NCI-H2107 (cell line): ENCODE results near the gene FILIP1.
"Not testable (repeated sequence)": the region's sequence is repeated elsewhere in the genome, so short reads cannot be mapped to it uniquely, and the experiment has no call there.

Source experiments
- DNase-seq: peaks from one replicate; lab custom pipeline; 2025; lab: John Stamatoyannopoulos, UW

The FILIP1 gene

DNA sequence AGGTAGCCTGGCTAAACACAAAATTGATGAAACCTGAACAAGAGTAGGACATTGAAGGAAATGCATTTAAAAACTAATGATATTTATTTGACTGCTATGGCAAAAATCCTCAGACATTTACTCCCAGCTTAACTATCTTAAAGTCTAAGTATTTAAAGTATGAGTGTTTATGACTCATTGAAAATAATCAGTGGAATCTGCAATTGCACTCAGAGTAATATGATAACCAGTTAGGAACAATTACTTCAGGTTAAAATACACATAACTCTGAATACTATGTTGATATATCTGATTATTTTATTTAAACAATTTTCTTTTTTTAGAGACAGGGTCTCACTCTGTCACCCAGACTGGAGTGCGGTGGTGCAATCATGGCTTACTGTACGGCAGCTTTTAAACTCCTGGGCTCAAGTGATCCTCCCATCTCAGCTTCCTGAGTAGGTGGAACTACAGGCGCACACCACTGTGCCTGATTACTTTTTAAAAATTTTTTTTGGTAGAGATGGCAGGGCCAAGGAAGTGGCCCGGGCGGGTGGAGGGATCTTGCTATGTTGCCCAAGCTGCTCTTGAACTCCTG, 43.9 kb downstream of the FILIP1 start:
- no peak for DNase-seq

DNA sequence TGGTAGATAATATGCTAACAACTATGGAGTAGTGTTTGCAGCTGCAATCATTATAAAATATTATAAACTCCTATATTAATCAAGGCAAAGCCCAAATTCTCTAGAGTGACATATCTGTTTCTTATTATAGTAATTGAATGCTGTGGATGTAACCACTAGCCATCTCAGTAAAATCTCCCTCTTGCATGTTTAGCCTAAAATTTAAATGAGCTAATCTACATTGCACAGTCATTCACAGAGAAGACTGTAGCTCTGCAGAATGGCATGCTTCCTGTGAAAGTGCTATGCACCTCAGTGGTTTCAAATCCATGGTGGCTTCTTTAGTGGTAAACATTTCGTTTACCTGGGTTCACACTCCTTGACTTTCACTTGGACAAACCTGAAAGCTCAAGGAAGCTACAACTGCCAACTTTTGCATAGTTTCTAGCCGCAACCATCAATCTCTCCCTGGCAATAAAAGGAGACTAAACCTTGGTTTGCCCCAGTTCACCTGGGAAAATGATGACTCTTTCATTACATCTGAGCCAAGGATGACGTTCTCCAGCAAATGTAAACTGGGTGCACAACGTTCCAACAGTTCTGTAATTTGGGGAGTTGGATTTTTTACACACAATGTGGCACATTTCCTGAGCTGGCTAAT, 47.2 kb downstream of the FILIP1 start:
- no peak for DNase-seq

DNA sequence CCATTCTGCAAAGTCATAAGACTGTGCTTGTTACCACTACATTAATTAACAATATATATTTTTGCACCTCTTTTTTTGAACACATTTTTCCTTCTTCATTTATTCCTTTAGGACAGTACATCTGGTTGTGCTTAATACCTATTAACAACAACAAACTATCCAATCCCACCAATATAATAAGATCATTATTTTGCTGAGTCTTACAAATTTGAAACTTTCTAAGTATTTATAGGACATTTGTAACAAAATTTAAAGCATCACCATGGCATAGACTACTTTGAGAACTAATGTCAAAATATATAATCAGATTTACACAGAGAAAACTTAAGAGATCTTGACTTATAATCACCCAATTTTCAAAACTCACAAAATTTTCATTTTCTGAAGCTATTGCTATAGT, 47.9 kb downstream of the FILIP1 start:
- DNase-seq = no peak

DNA sequence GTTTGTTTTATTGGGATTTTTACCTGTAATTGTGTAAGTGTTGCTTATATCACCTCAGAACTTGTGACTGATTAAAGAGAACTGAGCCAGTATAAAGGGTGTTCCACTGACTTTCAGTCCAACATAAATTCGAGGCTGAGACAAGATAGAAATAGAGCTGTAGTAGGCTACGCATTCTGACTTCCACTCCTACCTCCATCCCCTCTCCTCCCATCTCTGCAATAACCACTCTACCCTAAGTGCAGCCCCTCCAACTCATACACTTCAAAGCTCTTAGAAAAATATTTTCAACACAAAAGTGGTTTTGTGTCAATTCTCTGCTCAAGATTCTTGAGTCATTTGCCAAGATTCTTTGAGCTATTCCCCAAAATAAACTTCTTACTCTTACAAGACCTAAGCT, 48.7 kb downstream of the FILIP1 start:
- no peak for DNase-seq

DNA sequence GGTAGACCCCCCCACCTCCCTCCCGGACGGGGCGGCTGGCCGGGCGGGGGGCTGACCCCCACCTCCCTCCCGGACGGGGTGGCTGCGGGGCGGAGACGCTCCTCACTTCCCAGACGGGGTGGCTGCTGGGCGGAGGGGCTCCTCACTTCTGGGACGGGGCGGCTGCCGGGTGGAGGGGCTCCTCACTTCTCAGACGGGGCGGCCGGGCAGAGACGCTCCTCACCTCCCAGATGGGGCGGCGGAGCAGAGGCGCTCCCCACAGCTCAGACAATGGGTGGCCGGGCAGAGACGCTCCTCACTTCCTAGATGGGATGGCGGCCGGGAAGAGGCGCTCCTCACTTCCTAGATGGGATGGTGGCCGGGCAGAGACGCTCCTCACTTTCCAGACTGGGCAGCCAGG, 51.7 kb downstream of the FILIP1 start:
- not testable (repeated sequence) for DNase-seq

DNA sequence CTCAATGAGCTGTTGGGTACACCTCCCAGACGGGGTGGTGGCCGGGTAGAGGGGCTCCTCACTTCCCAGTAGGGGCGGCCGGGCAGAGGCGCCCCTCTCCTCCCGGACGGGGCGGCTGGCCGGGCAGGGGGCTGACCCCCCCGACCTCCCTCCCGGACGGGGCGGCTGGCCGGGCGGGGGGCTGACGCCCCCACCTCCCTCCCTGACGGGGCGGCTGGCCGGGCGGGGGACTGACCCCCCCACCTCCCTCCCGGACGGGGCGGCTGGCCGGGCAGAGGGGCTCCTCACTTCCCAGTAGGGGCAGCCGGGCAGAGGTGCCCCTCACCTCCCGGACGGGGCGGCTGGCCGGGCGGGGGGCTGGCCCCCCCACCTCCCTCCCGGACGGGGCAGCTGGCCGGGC, 52.1 kb downstream of the FILIP1 start:
- DNase-seq = not testable (repeated sequence)

DNA sequence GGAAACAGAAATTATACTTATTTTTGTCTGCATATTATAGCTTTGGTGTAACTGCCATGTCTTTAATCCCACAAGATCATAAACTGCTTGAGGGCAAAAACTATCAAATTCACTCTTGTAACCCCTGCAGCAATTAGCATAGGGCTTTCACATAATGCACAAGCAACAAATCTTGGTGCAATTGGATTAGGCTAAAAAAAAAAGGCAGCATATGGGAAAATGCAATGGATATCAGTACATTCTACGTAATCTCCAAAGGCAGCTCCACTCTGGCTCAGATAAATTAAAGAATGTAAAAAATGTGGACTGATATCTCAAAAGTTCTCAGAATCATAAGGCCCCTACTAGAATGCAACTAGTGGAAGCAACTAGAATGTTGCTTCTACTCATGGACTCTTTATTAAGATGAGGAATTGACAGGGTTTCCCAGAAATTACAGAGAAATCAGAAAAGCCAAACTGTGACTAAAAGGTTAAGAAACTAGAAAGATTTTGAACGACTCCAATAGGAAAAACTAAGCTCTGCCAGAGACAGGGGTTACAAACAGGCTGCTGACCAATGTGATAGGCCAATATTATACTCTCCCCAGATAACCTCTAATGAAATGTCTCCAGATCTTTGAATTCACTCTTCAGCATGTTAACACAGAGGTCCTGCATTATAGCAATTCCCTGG, 55.0 kb downstream of the FILIP1 start:
- DNase-seq = no peak

DNA sequence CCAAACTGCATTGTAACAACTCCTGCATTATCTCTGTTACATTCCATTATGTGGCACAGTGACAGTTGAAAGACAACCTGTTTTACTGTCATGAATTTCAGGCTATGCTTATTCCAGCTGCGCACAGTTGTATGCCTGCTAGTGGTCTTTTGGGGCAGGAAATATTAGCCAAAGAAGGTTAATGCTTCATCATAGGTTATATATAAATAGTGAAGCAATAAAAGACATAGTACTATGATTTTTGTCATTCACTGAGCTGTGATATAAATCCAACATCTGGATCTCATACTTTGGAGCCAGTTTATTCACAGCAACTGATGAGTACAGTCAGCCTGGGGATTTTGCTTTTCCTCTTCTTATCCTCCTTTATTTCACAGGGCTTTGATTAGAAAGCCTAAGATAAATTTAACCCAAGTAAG, 55.6 kb downstream of the FILIP1 start:
- no peak for DNase-seq

DNA sequence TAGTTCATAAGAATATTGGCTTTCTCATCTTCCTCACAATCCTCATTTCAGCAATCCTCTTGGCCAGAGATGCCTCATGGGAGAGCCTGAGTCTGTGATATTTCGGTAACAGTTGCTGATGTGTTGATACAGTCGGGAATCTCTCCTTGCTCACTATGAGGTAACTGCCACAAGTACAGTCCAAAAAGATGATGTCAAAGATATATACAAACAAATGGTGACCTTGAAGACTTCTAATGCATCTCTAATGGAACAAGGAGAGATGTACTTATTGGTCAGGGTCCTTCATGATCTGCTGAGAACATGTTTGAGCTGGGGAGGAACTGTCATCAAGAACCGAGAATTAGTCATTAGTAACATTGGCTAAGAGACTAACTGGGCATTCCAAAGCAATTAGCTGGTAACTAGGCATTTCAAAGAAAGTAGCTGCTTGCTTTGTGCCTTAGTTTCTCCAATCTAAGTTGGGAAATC, 56.1 kb downstream of the FILIP1 start:
- DNase-seq = no peak

DNA sequence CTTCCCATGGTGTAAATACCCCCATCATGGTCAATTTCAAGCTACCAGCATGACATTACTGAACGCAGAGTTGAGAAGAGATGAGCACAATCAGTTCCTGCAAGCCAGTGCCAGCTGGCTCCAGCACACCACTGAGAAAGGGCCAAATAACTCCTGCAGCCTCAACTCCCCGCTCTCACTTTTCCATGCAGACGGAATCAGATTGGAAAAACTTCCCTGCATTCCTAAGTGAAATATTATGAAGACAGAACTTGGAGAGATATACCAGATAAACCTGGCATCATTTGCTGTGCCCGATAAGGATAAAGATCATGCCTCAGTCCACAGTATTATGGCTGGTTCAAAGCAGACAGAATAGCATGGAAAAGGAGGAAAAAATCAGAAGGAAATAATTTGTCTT, 56.7 kb downstream of the FILIP1 start:
- DNase-seq = no peak

DNA sequence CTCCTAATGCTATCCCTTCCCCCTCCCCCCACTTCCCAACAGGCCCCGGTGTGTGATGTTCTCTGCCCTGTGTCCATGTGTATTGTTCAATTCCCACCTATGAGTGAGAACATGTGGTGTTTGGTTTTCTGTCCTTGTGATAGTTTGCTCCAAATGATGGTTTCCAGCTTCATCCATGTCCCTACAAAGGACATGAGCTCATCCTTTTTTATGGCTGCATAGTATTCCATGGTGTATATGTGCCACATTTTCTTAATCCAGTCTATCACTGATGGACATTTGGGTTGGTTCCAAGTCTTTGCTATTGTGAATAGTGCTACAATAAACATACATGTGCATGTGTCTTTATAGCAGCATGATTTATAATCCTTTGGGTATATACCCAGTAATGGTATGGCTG, 60.8 kb downstream of the FILIP1 start:
- not testable (repeated sequence) for DNase-seq

DNA sequence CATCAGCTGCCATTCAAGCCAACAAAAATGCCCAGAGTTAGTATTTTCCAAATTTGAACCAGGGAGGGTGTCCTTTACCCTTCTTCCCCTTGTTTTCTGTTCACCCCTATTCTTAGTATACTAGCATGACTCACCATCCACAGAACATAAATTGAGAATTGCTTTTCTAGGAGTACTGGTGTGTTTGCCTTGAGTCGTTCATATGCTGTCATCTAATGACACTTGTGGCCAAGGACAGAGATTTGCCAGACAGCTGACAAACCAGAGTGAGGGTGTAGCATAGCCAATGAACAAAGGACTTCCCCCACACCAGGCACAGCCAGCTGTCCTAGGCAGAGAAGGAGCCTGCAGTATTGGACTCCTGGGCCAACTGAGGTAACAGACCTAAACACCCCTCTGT, 62.2 kb downstream of the FILIP1 start:
- no peak for DNase-seq

DNA sequence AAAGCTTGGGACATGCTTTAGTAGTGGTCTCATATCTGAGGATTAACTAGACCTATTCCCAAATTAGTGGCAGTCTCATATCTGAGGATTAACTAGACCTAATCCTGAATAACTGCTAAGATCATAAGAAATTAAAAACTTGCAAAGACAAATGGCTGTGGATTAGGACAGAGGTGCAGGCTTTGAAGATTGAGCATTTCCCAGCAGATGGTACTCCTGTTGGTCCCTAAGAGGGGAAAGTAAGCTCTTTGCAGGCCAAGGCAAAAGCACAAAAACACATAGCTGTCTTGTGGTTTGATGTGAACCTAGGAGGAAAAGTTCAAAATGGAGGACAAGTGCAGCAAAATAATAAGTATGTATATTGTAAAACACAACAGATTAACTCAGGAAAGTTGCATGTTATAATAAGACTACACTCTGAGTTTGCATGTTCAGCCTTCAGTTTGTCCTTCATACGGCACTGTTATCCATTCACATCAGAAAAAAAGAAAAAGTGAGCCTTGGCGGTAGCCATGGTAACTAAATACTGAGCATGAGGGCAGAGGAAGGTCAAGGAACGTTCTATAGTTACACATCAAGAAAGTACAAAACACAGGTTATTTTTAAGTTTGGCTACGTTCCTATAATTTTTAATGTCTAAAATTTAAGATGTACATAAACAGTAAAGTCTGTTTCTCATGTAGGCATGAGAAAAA, 62.8 kb downstream of the FILIP1 start:
- no peak for DNase-seq

DNA sequence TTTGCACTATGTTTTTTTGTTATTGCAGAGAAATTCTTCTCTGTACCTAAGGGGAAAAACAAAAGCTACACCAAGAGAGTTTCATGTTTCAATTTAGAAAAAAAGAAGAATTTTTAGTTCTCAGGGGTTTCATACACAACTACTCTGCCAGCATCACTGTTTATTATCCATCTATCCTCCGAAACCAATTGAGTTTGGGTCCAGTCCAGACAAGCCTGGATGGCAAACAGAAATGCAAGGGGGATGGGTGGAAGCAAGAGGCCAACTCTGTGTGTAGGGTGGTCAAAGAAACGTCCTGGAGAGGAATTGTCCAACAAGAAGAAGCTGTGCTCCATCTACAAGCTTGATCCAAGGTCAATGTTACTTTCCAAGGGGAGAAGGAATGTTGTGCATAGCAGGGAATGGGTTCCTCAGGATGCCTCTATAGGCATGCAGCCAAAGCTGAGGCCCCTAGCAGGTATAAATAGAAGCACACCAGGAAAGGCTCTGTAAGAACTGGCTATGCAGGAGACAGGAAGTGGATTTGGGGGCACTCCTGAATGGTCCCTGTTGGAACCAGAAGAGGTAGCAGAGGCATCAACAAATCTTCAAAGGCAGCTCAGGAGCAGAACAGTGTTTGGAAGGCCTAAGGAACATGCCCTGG, 64.4 kb downstream of the FILIP1 start:
- no peak for DNase-seq

DNA sequence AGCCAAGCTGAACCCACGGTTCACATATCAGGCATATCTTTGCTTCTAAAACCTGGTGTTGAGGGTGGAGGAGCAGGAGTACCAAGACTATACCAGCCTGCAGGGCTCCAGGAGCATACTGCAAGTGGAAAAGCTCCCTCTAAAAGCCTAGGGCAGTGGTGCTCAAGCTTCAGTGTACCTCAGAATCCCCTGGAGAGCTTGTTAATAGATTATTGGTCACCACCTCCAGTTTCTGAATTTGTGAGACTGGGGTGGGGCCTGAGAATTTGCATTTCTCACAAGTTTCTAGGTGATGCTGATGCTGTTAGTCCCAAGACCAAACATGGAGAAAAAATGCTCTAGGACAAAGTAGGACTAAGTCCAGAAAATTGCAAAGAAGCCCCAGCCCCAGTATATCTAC, 65.4 kb downstream of the FILIP1 start:
- no peak for DNase-seq

DNA sequence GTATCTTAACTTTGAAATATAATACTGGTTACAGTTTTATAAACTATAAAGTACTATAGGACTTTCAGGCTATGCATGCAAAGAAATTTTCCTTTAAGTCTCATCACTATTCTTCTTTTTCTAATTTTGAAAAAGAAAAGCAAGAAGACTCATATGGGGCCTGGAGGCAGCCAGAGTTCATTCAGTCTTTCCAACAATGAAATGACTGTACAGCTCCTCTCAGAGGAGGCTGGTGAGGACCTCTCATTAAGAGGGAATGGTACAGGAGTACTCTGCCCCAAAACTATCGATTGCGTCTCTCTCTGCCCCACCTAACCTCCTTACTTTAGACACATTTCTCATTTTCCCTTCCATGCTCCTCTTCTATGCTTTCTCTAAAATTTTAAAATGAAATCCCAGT, 66.3 kb downstream of the FILIP1 start:
- DNase-seq = no peak

DNA sequence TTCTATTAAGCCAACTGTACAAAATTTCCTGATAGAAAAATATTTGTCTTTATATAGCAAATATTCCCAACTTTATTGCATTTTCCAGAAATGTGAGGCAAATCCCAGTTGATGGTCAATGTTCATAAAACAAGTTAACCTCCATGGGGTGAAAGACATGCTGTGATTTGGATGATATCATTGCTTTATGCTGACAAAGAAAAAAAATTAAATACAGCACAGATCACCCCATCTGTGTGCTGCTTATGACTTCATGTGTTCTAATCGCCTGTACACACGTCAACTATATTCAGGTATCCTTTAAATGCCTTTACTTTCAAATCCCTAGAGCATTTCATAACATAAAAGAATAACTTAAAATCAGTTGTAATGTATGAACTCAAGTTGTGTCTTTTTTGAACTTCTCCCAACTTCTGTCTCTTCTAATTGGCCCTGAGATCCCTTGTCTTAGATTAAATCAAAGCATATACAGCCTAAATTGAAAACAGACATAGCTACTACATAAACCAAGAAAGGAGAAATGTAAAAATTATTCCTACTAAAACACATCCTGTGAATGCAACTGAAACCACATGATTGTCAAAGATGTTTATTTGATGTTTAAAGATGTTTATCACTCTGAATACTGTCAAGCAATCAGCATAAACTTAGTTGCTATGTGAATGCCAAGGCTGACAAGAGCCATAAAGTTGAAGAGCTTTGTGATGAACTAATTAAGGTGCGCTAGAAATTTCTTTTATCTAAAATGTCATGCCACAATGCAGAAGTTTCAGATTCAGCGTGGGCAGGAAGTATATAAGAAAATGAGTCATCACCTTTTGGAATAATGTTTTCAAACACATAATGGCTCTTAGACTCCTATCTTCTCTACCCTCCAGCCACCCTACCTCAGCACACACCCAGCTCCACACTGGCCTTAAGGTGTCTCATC, 68.7 kb downstream of the FILIP1 start:
- no peak for DNase-seq

DNA sequence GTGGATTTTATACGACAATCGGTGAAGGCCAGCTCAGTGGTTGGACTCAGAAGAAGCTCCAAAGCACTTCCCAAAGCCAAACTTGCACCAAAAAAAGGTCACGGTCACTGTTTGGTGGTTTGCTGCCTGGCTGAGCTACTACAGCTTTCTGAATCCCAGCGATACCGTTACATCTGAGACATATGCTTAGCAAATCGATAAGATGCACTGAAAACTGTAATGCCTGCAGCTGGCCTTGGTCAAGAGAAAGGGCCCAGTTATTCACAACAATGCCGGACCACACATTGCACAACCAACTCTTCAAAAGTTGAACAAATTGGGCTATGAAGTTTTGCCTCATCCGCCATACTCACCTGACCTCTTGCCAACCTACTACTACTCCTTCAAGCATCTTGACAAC, 70.2 kb downstream of the FILIP1 start:
- no peak for DNase-seq

DNA sequence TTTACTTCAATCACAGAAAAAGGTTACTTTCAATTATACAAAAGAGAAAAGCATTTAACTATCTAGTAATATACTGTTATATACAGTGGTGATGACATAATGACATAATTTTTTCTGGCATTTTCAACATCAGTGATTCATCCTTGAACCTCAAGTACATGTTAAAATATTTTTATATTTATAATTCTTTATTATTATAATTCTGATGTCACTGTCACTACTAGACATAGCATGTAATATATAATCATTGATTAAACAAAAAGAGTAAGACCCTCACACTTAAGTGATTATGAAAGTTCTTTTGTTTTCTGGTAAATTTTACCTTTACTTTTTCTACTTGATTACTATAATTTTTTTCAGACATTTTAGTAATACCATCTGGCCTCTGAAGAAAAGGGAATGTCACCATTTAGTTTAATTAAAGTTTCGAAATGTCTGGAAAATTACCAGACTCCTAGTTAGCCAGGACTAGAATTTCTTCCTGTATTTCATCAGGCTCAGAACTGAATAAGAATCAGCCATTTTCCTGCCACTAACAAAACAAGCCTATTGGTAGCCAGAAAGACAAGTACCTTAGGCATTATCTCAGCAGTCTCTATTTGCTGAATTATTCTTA, 71.5 kb downstream of the FILIP1 start:
- DNase-seq = no peak

DNA sequence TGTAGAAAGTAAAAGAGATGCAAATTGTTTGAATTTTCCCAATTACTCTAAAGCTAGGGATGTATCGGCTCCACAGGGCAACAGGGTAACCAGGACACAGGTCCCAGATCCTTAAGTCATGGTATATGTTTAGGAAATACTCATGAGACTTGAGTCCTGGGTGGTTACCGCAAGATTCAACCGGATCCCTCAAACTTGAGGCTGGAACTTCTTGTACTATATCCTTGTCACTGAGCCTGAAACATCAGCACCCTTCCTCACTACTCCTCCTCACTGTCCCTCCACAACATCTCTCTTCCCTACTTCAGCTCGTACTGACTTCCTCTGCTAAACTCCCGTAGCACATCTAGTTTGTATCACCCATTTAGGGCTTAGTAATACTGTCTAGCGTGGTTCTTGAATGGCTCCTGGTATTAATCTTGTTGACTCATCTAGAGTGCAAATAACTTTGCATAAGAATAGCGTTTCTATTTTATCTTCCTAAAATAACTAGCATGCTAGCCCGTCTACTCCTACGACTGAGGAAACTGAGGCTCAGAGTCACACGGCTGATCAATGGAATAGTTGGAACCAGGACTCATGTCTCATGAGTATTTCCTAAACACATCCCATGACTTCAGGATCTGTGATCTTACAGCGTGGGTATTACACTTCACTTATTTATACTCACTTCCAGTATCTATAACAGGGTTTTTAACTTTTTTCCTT, 72.1 kb downstream of the FILIP1 start:
- DNase-seq = no peak
